Esophagus muscularis mucosa (tissue), 4 donors: ENCODE data around the gene MEGF6.

Experiments used
- CTCF ChIP-seq, 3 experiments: fragments of 200-600 bp in 2 of 3; fragments of 450-650 bp in 1 of 3; sonication (generic) in 2 of 3; IDR thresholded peaks; one replicate each; pipeline ENCODE4 v1.5.1; 2017 to 2019; ENCODE audit warnings: antibody characterized with exemption in 3 of 3, mild to moderate bottlenecking in 2 of 3, moderate library complexity in 1 of 3
- EP300 ChIP-seq: sonication (generic); formaldehyde crosslinking; IDR thresholded peaks from one replicate; pipeline ENCODE4 v1.6.1; 2017; ENCODE audit warnings: antibody characterized with exemption
- POLR2AphosphoS5 ChIP-seq, 2 donors: sonication (generic); formaldehyde crosslinking; IDR thresholded peaks; one replicate each; pipeline ENCODE4 v1.6.1; 2017; ENCODE audit warnings: antibody characterized with exemption in 2 of 2

- TF ChIP-seq CTCF (IDR thresholded peaks at IDR 0.05), result no peak
- TF ChIP-seq POLR2AphosphoS5 (IDR thresholded peaks at IDR 0.05), result no peak
- no peak for TF ChIP-seq EP300
Observed at GRCh38 chr1:3441880-3442279, 169.4 kb downstream of the MEGF6 start.
